HG03064 (cell line): ENCODE data around the gene CAMK1.
"Not testable (repeated sequence)": the region's sequence is repeated elsewhere in the genome, so short reads cannot be mapped to it uniquely, and the experiment has no call there.

ENCODE experiments used
- ATAC-seq: cut with Tn5 transposase; IDR thresholded peaks from one replicate; pipeline ENCODE4 v1.9.1; 2021; ENCODE audit warnings: low read depth; ENCODE audit not compliant: unreplicated experiment

The CAMK1 gene

GRCh38 chr3:9777694-9778021, 7.9 kb upstream of the CAMK1 start:
- ATAC-seq, result no peak

- ATAC-seq, result no peak
These were observed 7.3 kb upstream of the CAMK1 start for GRCh38 chr3:9776896-9777693.

- not testable (repeated sequence) for ATAC-seq
These were observed 1.3 kb upstream of the CAMK1 start for GRCh38 chr3:9771007-9771406.

GRCh38 chr3:9770276-9770812, 597 bp upstream of the CAMK1 start:
- ATAC-seq, result no peak

GRCh38 chr3:9769012-9769411, 735 bp downstream of the CAMK1 start:
- ATAC-seq, result no peak

- ATAC-seq, result no peak
These were observed 1.5 kb downstream of the CAMK1 start for GRCh38 chr3:9768141-9768775.

- no peak for ATAC-seq
These were observed 2.3 kb downstream of the CAMK1 start for GRCh38 chr3:9767418-9767817.

- ATAC-seq, result no peak
These were observed 3.9 kb downstream of the CAMK1 start for GRCh38 chr3:9765865-9766264.

GRCh38 chr3:9762871-9763270, 6.9 kb downstream of the CAMK1 start:
- no peak for ATAC-seq

GRCh38 chr3:9761919-9762318, 7.8 kb downstream of the CAMK1 start:
- no peak for ATAC-seq

GRCh38 chr3:9760779-9761505, 8.8 kb downstream of the CAMK1 start:
- no peak for ATAC-seq

GRCh38 chr3:9757427-9757826, 12.3 kb downstream of the CAMK1 start:
- no peak for ATAC-seq

- no peak for ATAC-seq
These were observed 15.1 kb downstream of the CAMK1 start for GRCh38 chr3:9754678-9755077.

- ATAC-seq, result no peak
These were observed 19.0 kb downstream of the CAMK1 start for GRCh38 chr3:9750556-9751411.

- ATAC-seq, result peak; percentile 93
These were observed 19.8 kb downstream of the CAMK1 start, which contains the start of gene OGG1 for GRCh38 chr3:9749645-9750555. Gene OGG1, plus strand, starts transcription at chr3:9749952. Its CDS starts 335 bp downstream, at chr3:9750287.

GRCh38 chr3:9749296-9749644, 20.5 kb downstream of the CAMK1 start:
- no peak for ATAC-seq

- ATAC-seq, result no peak
These were observed 21.7 kb downstream of the CAMK1 start for GRCh38 chr3:9748031-9748430.

GRCh38 chr3:9747267-9747666, 22.5 kb downstream of the CAMK1 start:
- ATAC-seq, result no peak

GRCh38 chr3:9746330-9746729, 23.4 kb downstream of the CAMK1 start:
- ATAC-seq, result no peak
